ENCODE results near the gene TPRA1. TPM values are rescaled to one million over a fixed set of nuclear protein-coding genes. Genes with fewer than 3 reads are reported as not detected.

TPRA1 gene
- total RNA-seq, 1 experiment from 2014 or later, result 41.0 TPM

GRCh38 chr3:127560051-127560787, 30.3 kb downstream of the TPRA1 start:
- DNase-seq (ENCODE audit: low read depth), result no peak

GRCh38 chr3:127556565-127556964, 34.0 kb downstream of the TPRA1 start:
- DNase-seq (ENCODE audit: low read depth), result no peak

- DNase-seq (ENCODE audit: low read depth), result no peak
Observed at GRCh38 chr3:127555108-127555507, 35.4 kb downstream of the TPRA1 start.

- no peak for DNase-seq (ENCODE audit: low read depth)
Observed at GRCh38 chr3:127552038-127552437, 38.5 kb downstream of the TPRA1 start.

- DNase-seq (ENCODE audit: low read depth), result no peak
Observed at GRCh38 chr3:127551178-127551577, 39.4 kb downstream of the TPRA1 start.

- DNase-seq (ENCODE audit: low read depth), result no peak
Observed at GRCh38 chr3:127550468-127551157, 39.9 kb downstream of the TPRA1 start.

- DNase-seq (ENCODE audit: low read depth), result no peak
Observed at GRCh38 chr3:127549826-127550467, 40.6 kb downstream of the TPRA1 start.

- peak; percentile 77 for DNase-seq (ENCODE audit: low read depth)
Observed at GRCh38 chr3:127547761-127548605, 42.5 kb downstream of the TPRA1 start.

GRCh38 chr3:127546970-127547733, 43.4 kb downstream of the TPRA1 start:
- DNase-seq (ENCODE audit: low read depth), result no peak

- DNase-seq (ENCODE audit: low read depth), result no peak
Observed at GRCh38 chr3:127546554-127546953, 44.0 kb downstream of the TPRA1 start.

GRCh38 chr3:127545711-127546457, 44.6 kb downstream of the TPRA1 start:
- no peak for DNase-seq (ENCODE audit: low read depth)

- DNase-seq (ENCODE audit: low read depth), result no peak
Observed at GRCh38 chr3:127545216-127545615, 45.3 kb downstream of the TPRA1 start.

- no peak for DNase-seq (ENCODE audit: low read depth)
Observed at GRCh38 chr3:127544803-127545201, 45.7 kb downstream of the TPRA1 start.

- peak; percentile 69 for DNase-seq (ENCODE audit: low read depth)
Observed at GRCh38 chr3:127544192-127544802, 46.2 kb downstream of the TPRA1 start.

- DNase-seq (ENCODE audit: low read depth), result no peak
Observed at GRCh38 chr3:127543441-127543840, 47.1 kb downstream of the TPRA1 start.

GRCh38 chr3:127542441-127542952, 48.0 kb downstream of the TPRA1 start:
- DNase-seq (ENCODE audit: low read depth), result no peak

GRCh38 chr3:127541320-127541719, 49.2 kb downstream of the TPRA1 start:
- DNase-seq (ENCODE audit: low read depth), result no peak

GRCh38 chr3:127539366-127540060, 51.0 kb downstream of the TPRA1 start:
- DNase-seq (ENCODE audit: low read depth), result no peak

- no peak for DNase-seq (ENCODE audit: low read depth)
Observed at GRCh38 chr3:127538569-127538968, 52.0 kb downstream of the TPRA1 start.
